GM19468 (cell line): ENCODE measurements around the gene FBXO8.

Experiments used
- ATAC-seq: cut with Tn5 transposase; IDR thresholded peaks from one replicate; pipeline ENCODE4 v1.9.1; 2021; ENCODE audit warnings: mild to moderate bottlenecking, moderate library complexity, moderate number of reproducible peaks; ENCODE audit not compliant: unreplicated experiment; ENCODE audit errors: extremely low read depth

Gene FBXO8

GRCh38 chr4:174213731-174214100 lies 69.8 kb downstream of the FBXO8 start:
- no peak for ATAC-seq

GRCh38 chr4:174212061-174212460 lies 71.4 kb downstream of the FBXO8 start:
- no peak for ATAC-seq

- ATAC-seq: no peak
Measured at GRCh38 chr4:174211622-174212044, 71.8 kb downstream of the FBXO8 start.

DNA sequence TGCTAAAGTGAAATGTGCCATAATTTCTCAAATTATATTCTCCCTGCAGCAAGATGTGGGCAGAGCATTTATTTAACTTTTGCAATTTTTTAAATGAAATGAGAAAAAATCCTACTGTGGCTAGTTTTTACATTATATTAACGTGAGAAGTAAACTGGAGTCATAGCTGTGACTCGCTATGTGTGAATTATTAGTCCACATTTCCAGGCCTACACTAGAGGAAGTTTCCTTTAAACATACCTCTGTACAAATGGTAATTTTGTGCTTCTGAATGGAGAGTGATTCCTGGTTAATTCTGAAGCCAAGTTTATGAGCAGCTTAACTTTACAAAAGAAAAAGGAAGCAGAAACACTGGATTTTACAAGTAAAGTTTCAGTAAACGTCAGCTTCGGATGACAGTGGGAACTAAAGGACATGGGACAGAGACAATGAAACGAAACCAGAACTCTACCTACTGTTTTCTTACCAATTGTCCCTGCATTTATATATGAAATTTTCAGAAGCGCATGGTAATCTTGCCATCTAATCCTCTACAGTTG lies 72.4 kb downstream of the FBXO8 start:
- ATAC-seq: no peak

GRCh38 chr4:174210354-174210753 lies 73.1 kb downstream of the FBXO8 start:
- ATAC-seq: no peak

DNA sequence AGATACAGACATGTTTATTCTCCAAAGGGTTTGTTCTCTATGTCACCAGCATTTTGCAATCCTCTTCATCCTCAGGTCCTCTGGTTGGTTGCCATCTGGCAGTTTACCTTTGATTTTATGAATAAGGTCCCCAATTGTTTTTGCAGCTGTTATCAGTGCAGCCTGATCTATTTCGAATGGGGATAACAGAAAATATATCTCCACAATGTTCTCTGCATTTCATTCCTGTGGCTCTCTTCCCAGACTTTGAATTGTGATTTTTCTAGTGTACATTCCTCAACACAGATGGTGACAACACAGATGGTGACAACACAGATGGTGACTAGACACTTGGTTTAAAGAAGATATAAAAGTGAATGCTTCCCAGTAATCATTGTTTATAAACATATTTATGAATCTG lies 74.1 kb downstream of the FBXO8 start:
- ATAC-seq: no peak

DNA sequence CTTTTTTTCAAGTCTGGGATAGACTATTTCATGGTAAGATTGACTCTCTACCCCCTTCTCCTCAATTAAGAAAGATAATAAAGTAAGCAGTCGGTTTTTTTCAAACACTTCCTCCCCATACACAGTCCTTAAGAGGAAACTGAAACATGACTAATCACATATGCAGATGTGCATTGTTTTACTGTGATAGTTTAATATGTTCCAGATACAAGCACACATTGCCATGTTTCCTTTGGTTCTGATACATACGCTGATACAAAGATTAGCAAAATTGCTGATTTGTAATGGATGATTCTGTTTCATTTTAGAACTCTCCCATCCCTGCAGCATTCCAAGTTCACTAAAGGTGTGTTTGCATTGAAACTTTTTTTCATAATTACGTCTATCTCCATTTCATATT lies 76.1 kb downstream of the FBXO8 start:
- no peak for ATAC-seq

DNA sequence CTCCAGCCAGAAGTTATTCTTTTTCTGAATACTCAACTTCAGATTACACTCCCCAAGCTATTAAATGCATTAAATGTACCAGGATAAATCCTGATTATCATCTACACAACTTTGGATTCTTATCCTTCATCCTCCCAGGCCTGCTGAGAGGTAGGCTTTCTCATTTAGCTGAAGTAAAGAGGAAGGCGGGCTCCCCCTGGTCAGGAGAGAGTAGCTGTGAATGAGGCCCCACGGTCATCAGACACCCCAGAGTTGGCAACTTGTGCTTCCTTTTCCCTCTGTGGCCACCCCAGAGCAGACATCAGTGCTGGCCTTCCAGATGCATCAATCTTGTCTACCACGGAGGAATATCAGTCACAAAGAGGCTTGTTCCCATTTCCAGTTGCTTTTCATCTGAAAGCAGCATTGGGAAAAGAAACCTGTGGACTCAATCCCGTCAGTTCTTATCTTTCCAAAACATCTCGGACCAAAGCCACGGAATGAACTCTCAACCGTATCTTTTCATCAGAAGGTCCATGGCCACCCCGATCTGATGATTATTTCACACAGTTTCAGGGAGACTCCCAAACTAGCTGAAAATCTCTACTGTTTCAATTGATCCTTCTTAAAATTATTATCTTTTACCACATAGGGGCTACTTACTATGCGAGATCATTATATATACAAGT lies 79.2 kb downstream of the FBXO8 start:
- no peak for ATAC-seq

- ATAC-seq: no peak
Measured at GRCh38 chr4:174201871-174202270, 81.6 kb downstream of the FBXO8 start.

DNA sequence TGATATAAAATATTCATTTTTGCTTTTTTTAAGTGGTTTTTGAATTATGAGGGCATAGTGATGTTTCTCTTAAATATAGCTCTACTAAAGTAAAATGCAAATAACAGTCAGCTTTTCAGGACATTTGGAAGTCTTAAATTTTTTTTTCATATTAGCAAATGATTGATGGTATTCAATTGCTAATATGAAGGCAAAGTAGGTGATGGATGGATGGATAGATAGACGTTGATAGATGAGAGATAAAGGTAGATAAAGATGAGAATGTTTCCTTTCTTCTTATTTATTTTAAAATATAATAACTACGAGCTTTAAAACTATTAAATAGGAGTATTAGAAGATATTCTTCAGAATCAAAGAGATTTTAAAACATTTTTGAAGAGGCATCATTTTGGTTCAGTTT lies 83.7 kb downstream of the FBXO8 start:
- ATAC-seq: no peak

GRCh38 chr4:174198828-174199227 lies 84.6 kb downstream of the FBXO8 start:
- ATAC-seq: no peak

DNA sequence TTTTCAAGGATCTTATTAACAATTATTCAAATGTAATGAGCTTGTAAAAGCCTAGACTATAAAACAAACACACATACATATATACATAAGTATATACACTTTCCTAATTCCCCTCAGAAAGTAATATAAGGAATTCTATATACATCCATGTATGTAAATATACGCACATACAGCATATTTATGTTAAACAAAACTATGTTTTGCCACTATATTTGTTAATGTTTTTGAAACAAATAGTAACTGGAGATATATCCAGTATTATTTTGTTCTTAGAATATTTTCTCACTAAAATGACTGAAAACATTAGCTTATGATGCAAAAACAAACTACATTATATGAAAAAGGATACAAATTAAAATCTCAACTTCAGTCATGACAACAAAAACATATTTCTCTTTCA lies 85.1 kb downstream of the FBXO8 start:
- ATAC-seq: no peak

DNA sequence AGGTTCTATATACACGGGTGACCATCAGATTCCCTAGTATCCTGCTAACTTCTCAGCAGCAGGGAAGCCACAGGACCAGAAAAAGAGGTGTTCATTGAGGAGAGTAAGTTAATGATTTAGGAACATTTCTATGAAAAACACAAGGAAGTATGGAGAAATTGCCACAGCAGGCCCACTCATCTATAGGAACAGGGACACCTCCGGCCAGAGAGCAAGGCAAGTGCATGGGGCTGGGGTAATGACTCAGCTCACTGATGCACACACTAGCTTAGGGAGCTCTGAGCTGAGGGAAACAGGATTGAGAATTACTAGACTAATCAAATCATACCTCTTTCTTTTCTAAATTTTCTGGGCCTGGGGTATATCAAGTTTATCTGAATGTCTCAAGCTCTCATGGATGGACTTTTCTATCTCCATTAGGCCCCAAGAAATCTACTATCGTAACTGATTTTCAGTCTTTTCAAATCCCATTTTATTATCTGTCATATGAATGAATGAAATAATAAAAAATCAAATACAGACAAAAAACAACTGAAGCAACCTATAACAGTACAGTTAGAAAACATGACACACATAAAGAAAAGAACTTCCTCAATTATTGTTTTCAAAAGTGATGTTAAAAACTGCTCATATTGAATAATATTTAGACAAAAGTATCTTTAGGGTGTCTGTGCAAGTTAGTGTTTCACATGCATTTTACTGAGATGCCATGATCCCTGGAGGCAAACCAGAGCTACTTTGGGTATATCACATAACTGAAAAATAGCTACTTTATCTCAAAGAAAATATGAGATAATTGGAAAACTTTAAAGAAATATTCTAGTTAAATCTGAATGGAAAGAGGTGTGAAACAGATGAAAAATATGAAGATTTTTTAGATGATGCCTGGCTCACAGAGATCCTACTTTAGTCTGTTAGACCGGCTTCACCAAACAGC lies 89.8 kb downstream of the FBXO8 start:
- ATAC-seq: no peak

DNA sequence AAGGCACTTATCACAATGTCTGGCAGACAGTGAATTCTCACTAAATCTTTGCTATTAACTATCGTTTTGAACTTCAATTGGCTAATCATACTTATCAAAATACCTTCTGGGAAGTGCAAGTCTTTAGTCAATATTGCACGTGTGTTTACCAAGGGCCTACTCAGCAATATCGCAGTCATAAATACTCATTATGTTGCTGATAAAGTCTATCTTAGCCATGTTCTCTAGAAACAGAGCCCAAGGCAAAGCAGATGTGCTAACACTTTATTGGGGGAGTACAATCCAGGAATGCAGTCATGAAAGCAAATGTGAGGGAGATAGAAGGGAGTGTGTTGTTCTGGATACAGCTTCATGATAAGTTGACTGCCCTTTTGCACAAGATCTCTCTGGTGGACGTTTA lies 90.5 kb downstream of the FBXO8 start:
- ATAC-seq: no peak

DNA sequence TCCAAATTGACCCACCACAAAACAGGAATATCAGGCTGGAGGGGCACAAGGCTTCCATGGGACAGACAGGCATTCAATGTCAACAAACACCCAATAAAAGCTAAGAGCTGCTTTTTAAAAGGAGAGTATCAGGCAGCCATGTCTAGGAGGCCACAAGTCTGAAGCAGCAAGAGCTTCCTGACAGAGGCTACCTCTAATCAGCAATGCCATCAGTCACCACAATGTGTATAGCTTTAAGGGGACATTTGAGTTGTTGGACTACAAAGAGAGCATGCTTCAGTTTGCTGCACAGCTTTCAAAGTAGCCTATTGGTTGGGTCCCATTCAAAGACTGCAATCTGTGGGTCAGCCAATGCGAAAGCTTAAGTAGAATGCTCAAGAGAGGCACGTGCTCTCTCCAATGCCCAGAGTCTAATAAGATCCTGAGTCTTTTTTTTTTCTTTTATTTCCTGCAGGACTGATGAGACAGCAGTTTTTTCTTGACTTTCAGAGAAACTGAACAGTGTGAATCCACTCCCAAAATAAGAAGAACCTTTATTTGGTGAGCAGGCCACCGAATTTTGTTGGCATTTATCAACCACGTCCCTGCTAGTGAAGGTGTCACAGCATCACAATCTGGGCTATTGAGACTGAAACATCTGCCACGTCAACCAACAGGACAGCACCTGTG lies 92.5 kb downstream of the FBXO8 start:
- no peak for ATAC-seq

DNA sequence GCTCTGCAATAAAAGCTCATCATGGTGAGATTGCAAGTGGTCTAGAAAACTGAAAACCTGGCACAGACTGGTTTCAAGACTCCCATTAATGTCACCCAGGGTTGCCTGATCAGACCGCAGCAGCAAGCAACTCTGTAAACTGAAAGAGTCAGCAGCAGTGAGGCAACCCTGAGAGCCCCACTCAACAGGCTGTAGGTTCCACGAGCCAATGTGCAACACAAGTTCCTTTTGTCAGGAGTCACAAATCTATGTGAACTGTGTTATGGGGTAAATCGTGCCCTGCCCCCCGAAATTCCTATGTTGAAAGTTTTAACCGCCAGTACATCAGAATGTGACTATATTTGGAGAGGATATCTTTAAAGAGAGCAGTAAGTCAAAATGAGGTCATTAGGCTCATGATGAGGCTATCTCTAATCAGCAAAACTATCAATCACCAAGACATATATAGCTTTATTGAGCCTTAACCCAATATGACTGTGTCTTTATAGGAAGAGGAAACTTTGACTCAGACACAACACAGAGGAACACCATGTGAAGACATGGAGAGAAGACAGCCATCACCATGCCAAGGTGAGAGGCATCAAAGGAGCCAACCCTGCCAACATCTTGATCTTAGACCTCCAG lies 94.0 kb downstream of the FBXO8 start:
- no peak for ATAC-seq
